ENCODE data around the gene LRIT1. TPM values are rescaled to one million over a fixed set of nuclear protein-coding genes. Genes with fewer than 3 reads are reported as not detected.
"Not testable (repeated sequence)": the region's sequence is repeated elsewhere in the genome, so short reads cannot be mapped to it uniquely, and the experiment has no call there.

Gene LRIT1
- total RNA-seq, result not detected

DNA sequence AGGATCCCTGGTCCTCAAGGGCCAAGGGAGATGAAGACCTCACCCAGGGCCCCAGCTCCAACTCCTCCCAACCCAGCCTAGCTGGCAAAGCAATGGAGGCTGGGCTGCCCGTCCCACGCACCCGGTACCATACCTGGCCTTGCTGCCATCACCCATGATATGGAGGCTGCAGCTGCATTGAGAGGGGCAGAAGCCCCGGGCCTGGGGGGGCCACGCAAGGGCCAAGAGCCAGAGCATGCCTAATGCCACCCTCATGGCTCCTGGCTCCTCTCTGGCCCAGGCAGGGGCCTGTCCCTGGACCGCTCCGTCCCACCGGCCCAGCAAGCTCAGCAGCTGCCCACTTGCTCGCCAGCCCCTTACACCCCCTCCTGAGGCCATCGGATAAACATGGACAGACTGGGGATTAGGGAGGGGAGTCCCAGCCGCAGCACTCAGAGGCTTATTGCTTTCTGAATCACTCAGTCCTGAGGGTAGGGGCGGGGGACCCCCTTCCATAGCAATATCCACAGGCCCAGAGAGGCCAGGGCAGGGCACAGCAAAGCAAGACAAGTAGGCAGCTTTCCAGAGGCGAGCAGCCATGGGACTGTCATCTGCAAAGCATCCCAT is at the start of gene LRIT1:
LRIT1 (minus strand) TSS at position 362 of the 606 bp plus-strand sequence; CDS start at position 255, 107 bp downstream.
- H3K9me3 Mint-ChIP-seq, result no peaks in the 10 kb centered on the region
- H3K27me3 Mint-ChIP-seq, result peaks cover 4% of the 10 kb centered on the region
- H3K4me3 Mint-ChIP-seq, result no peak within 1 kb of the TSS
- no peaks in the 10 kb centered on the region for H3K4me1 Mint-ChIP-seq
- H3K36me3 Mint-ChIP-seq (ENCODE audit: low read depth), result no peaks in the 10 kb centered on the region
- H3K27ac Mint-ChIP-seq, result no peak within 1 kb of the TSS
- no peak for ATAC-seq (replicated peaks)

DNA sequence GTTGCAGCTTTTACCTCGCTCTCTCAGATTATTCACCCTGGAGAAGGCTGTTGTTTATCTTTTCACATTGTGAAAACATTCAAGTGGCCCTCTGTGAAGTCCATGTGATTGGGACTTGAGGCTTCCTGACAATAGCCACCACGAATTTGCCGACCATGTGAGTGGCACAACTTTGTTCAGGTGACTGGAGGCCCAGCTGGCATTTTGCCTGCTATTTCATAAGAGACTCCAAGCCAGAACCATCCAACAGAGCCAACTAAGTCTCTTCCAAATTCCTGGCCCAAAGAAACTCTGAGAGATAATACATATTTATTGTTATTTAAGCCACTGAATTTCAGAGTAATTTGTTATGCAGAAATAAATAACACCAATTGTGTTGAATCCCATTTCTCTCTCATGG is 48.9 kb upstream of the LRIT1 start:
- Mint-ChIP-seq H3K27ac (no peak overlapping the region), H3K4me1 (peaks cover 16% of the 10 kb centered on the region), H3K4me3 (no peak overlapping the region), H3K36me3 (ENCODE audit: low read depth) (no peaks in the 10 kb centered on the region), H3K27me3 (peaks cover 8% of the 10 kb centered on the region), H3K9me3 (no peaks in the 10 kb centered on the region)
- no peak for ATAC-seq (replicated peaks)

DNA sequence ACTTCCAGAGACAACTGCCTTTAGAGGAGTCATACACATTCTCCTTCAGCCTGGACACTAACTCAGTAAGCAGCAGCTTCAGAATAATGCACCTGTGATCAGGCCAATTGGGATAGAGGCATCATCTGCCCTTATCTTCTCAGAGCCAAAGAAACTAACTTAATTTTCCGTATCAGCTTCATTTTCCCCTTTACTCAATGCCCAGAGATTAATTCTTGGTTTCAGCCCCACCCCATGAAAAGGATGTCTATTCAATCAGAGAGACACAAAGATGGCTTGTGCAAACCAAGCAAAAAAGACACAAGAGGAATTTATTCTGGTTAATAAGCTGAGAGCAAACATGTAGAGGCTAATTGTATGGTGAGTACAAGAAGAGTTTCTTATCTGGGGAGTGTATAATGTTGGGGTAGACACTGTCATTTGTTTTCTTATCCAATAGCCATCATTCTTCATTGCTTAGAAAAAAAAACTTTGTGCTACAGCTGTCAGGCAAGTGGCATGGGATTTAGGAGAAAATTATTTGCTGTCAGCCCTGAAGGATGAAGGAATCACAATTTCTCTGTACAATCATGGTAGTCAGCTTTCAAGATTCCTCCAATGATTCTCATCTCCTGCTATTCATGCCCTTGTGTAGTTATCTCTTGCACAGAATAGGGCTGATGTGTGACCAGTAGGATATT is 48.3 kb upstream of the LRIT1 start:
- peaks cover 8% of the 10 kb centered on the region for H3K27me3 Mint-ChIP-seq
- no peaks in the 10 kb centered on the region for H3K9me3 Mint-ChIP-seq
- H3K4me3 Mint-ChIP-seq, result no peak overlapping the region
- no peaks in the 10 kb centered on the region for H3K36me3 Mint-ChIP-seq (ENCODE audit: low read depth)
- H3K4me1 Mint-ChIP-seq, result peaks cover 11% of the 10 kb centered on the region
- no peak for ATAC-seq (replicated peaks)
- H3K27ac Mint-ChIP-seq, result no peak overlapping the region

DNA sequence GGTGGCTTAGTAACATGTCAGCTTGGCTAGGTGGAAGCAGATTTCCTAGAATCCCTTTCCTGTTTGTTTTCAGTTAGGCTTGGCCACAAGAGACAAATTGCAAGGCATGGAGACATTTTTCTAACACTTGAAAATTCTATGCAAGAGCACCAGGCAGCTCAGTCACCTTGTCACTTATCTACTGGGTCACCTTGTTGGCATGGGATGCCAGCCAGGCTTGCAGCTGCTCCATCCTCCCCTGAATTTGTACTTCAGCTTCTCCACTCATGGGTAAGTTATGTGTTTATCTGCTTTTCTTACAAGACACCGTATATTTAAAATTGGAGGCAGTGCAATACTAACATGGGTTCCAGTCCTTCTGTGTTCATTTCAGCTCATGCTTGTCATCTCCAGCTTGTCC is 46.8 kb upstream of the LRIT1 start:
- no peak overlapping the region for H3K27ac Mint-ChIP-seq
- no peaks in the 10 kb centered on the region for H3K4me1 Mint-ChIP-seq
- no peak for ATAC-seq (replicated peaks)
- no peaks in the 10 kb centered on the region for H3K36me3 Mint-ChIP-seq (ENCODE audit: low read depth)
- H3K9me3 Mint-ChIP-seq, result no peaks in the 10 kb centered on the region
- H3K27me3 Mint-ChIP-seq, result peaks cover 8% of the 10 kb centered on the region
- H3K4me3 Mint-ChIP-seq, result no peak overlapping the region

GRCh38 chr10:84286695-84287094 is 45.3 kb upstream of the LRIT1 start:
- Mint-ChIP-seq H3K4me3 (no peak overlapping the region), H3K27me3 (peaks cover 8% of the 10 kb centered on the region), H3K9me3 (no peaks in the 10 kb centered on the region), H3K4me1 (no peaks in the 10 kb centered on the region), H3K36me3 (ENCODE audit: low read depth) (no peaks in the 10 kb centered on the region), H3K27ac (no peak overlapping the region)
- ATAC-seq (replicated peaks), result no peak

DNA sequence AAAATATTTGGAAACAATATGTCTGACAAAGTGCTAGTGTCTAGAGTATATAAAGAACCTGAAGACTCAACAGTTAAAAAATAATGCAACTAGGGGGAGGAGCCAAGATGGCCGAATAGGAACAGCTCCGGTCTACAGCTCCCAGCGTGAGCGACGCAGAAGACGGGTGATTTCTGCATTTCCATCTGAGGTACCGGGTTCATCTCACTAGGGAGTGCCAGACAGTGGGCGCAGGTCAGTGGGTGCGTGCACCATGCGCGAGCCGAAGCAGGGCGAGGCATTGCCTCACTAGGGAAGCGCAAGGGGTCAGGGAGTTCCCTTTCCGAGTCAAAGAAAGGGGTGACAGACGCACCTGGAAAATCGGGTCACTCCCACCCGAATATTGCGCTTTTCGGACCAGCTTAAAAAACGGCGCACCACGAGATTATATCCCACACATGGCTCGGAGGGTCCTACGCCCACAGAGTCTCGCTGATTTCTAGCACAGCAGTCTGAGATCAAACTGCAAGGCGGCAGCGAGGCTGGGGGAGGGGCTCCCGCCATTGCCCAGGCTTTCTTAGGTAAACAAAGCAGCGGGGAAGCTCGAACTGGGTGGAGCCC is 38.6 kb upstream of the LRIT1 start:
- not testable (repeated sequence) for H3K36me3 Mint-ChIP-seq (ENCODE audit: low read depth); H3K4me1 Mint-ChIP-seq; H3K9me3 Mint-ChIP-seq; H3K27ac Mint-ChIP-seq; H3K4me3 Mint-ChIP-seq; ATAC-seq (replicated peaks)
- H3K27me3 Mint-ChIP-seq, result peaks cover 15% of the 10 kb centered on the region

- Mint-ChIP-seq H3K4me3 (no peak overlapping the region), H3K27me3 (peaks cover 4% of the 10 kb centered on the region), H3K36me3 (ENCODE audit: low read depth) (no peaks in the 10 kb centered on the region), H3K4me1 (peaks cover 11% of the 10 kb centered on the region), H3K27ac (no peak overlapping the region), H3K9me3 (no peaks in the 10 kb centered on the region)
- no peak for ATAC-seq (replicated peaks)
These were observed 29.4 kb upstream of the LRIT1 start for GRCh38 chr10:84270708-84271107.

GRCh38 chr10:84269773-84270172 is 28.4 kb upstream of the LRIT1 start:
- H3K27me3 Mint-ChIP-seq, result peaks cover 4% of the 10 kb centered on the region
- H3K36me3 Mint-ChIP-seq (ENCODE audit: low read depth), result no peaks in the 10 kb centered on the region
- no peak overlapping the region for H3K4me3 Mint-ChIP-seq
- ATAC-seq (replicated peaks), result peak; percentile 41
- H3K4me1 Mint-ChIP-seq, result peaks cover 11% of the 10 kb centered on the region
- H3K9me3 Mint-ChIP-seq, result no peaks in the 10 kb centered on the region
- no peak overlapping the region for H3K27ac Mint-ChIP-seq

DNA sequence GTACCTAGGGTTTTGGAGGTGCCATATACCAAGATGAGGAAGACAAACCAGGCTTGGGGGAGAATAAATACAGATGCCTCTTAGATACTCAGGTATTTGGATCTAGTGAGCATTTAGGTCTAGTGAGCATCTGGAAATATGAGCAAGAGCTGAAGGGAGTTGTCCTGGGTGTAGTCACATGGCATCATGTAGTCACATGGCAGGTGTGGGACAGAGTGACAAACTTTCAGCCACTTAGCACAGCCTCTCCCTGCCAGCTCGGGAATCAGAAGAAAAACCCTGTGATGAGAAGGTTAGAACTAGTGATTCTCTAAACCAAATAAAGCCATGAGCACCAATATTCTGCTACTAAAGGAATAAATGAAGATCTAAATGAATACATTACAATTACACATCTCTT is 27.8 kb upstream of the LRIT1 start:
- Mint-ChIP-seq H3K4me1 (peaks cover 16% of the 10 kb centered on the region), H3K27me3 (peaks cover 8% of the 10 kb centered on the region), H3K4me3 (no peak overlapping the region), H3K36me3 (ENCODE audit: low read depth) (no peaks in the 10 kb centered on the region), H3K9me3 (no peaks in the 10 kb centered on the region), H3K27ac (peak overlapping the region; percentile 14)
- no peak for ATAC-seq (replicated peaks)

DNA sequence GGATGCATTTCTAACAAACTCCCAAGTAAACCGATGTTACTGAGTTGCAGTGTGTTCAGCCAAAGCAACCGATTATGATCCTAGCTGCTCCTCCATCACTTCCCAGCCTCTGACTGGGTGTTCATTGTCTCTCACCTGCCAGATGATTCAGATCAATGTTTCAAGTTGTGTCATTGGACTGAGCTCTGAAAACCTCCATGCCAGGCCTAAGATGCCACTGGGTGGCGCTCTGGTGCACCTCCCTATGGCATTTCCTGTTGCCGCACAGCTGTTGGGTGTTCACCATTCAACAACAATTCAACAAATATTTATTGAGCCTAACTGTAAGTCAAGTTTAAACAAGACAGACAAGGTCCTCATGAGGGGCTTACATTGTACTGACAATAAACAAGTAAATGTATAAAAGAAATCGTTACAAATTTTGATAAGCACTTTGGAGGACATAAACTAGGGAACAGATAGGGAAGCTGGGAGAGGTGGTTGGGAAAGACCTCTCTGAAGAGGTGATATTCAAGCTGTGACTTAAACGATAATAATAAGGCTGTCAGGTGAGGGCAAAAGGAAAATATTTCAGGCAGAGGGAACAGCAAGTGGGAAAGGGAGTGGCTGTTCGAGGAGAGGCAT is 26.3 kb upstream of the LRIT1 start:
- peak overlapping the region; percentile 58 for H3K27ac Mint-ChIP-seq
- H3K4me1 Mint-ChIP-seq, result peaks cover 16% of the 10 kb centered on the region
- peaks cover 18% of the 10 kb centered on the region for H3K27me3 Mint-ChIP-seq
- no peaks in the 10 kb centered on the region for H3K36me3 Mint-ChIP-seq (ENCODE audit: low read depth)
- ATAC-seq (replicated peaks), result peak; percentile 95
- H3K9me3 Mint-ChIP-seq, result no peaks in the 10 kb centered on the region
- peak overlapping the region; percentile 15 for H3K4me3 Mint-ChIP-seq

DNA sequence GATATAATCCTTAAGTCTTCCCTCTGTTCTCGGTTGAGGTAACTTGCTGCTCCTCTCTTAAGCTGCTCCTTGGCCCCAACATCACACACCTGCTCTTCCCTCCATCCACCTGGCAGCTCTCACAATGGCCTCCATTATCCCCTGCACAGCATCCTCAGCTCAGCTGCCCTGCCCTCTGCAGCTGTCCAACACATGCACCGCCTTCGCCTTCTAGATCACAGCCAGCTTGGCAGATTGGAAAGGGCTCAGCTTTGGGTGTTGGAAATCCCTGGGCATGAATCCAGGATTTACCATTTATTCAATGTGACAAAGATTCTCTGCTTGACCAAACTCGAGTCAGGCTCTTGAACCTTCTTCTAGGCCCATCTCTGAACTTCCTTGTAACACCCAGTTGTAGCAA is 24.1 kb upstream of the LRIT1 start:
- Mint-ChIP-seq H3K4me3 (no peak overlapping the region), H3K9me3 (no peaks in the 10 kb centered on the region), H3K27me3 (peaks cover 24% of the 10 kb centered on the region), H3K4me1 (peaks cover 16% of the 10 kb centered on the region), H3K27ac (no peak overlapping the region), H3K36me3 (ENCODE audit: low read depth) (no peaks in the 10 kb centered on the region)
- no peak for ATAC-seq (replicated peaks)

- ATAC-seq (replicated peaks), result peak; percentile 72
- Mint-ChIP-seq H3K27ac (no peak overlapping the region), H3K4me3 (peak overlapping the region; percentile 2), H3K9me3 (no peaks in the 10 kb centered on the region), H3K27me3 (peaks cover 31% of the 10 kb centered on the region), H3K4me1 (peaks cover 16% of the 10 kb centered on the region), H3K36me3 (ENCODE audit: low read depth) (no peaks in the 10 kb centered on the region)
These were observed 23.3 kb upstream of the LRIT1 start for GRCh38 chr10:84264611-84265141.

GRCh38 chr10:84263716-84264115 is 22.4 kb upstream of the LRIT1 start:
- H3K9me3 Mint-ChIP-seq, result no peaks in the 10 kb centered on the region
- peaks cover 16% of the 10 kb centered on the region for H3K4me1 Mint-ChIP-seq
- H3K27ac Mint-ChIP-seq, result no peak overlapping the region
- H3K36me3 Mint-ChIP-seq (ENCODE audit: low read depth), result no peaks in the 10 kb centered on the region
- H3K27me3 Mint-ChIP-seq, result peaks cover 38% of the 10 kb centered on the region
- H3K4me3 Mint-ChIP-seq, result no peak overlapping the region
- no peak for ATAC-seq (replicated peaks)

GRCh38 chr10:84262190-84262956 is 21.0 kb upstream of the LRIT1 start:
- no peaks in the 10 kb centered on the region for H3K36me3 Mint-ChIP-seq (ENCODE audit: low read depth)
- no peak for ATAC-seq (replicated peaks)
- H3K4me3 Mint-ChIP-seq, result no peak overlapping the region
- H3K9me3 Mint-ChIP-seq, result no peaks in the 10 kb centered on the region
- peaks cover 14% of the 10 kb centered on the region for H3K4me1 Mint-ChIP-seq
- H3K27ac Mint-ChIP-seq, result peak overlapping the region; percentile 48
- peaks cover 39% of the 10 kb centered on the region for H3K27me3 Mint-ChIP-seq
